ENCODE data around the gene PPFIA2.
A peak's percentile ranks its signal among the peaks of the same experiment; 100 is the strongest.

PPFIA2 gene

DNA sequence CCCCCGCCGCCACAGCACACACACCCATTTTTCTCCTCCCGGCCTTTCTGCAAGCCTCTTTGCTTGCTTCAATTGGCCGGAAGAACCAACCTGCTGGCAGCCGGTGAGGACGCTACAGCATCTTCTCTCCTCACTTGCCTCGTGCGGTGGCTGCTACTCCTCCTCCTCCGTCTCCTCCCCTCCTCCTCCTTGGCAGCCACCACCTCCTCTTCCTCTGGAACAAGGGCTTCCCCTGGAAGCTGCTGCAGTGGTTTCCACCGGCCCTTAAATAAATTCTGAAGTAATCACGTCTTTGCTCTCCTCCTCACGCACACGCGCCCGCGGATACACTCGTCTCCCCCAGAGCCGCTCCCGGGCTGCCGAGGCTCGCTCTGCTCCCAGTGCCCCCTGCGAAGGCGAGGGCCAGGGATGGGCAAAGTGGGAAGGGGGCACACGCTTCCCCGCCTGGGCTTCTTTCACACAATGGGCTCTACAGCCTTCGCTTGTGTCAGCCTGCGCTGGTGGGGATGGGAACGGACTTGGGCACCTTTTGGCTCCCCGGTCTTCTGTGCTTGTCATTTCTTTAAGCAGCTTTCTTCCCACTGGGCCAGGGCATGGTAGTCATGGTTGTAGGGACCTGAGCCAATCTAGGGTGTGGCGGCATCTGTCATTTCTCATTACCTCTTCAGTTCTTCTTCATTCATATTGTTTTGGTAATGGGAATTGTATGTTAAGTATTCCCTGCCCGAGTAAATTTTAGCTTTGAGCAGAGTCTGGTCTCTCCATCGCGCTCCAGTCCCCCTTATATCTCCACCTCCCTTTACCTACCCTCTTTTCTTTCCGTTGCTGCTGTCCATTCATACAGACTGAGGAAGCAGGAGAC lies at the start of gene PPFIA2:
TSS of gene PPFIA2 (minus strand) at position 161 of the 862 bp plus-strand sequence.
- DNase-seq = peak; percentile 48

DNA sequence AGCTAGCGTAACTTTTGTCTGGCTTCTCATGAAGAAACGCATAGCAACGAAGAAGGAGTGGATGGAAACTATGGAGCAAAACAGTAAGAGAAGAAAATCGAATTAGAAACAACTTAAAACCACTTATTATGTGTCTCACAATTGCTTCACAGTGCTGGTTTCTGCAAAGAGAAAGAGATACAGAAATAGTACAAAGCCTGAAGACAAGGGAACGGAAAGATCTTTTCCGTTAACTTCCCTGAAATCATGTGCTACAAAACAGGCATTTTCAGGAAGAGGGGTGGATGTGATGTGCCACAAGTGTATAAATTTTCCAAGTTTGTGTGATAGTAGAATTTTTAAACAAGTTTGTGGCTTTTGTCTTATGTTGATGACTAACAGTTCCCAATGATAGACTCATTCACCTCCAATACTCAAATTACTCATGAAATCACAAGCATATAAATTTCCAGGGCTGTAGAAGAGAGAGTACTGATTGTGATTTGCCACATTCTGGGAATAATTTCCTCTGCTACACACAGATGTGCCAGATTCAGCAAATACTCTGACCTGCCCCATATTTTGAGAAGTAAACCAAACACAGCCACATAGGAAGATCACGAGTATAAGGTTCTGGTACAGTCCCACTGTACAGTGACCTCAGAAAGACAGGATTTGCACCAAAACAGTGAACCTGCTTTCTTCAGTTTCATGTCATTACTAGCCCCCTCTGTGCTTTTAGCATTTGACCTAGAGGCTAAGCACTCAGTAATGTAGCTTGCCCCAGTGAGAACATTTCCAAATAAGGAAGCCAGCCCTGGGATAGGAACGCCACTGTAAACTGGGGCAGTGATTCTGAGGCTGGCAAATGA lies 41.4 kb upstream of the PPFIA2 start:
- no peak for DNase-seq

DNA sequence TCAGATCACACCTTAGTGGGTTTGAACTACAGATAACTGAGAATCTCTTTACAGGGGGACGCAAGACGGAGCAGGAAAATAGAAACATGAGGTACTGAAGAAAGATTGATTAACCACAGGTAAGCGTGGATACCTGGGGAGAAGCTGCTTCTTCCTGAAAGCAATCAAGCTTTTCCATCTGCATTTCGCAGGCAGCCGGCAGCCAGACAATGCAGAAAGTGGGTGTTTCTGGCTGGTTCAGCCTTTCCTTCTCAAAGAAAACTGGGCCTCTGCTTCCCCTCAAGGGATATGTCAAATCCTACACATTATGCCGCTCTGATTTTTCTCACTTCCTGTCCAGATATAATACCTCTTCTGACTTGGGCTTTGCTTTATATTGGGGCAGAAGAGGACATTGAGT lies 39.1 kb upstream of the PPFIA2 start:
- no peak for DNase-seq

DNA sequence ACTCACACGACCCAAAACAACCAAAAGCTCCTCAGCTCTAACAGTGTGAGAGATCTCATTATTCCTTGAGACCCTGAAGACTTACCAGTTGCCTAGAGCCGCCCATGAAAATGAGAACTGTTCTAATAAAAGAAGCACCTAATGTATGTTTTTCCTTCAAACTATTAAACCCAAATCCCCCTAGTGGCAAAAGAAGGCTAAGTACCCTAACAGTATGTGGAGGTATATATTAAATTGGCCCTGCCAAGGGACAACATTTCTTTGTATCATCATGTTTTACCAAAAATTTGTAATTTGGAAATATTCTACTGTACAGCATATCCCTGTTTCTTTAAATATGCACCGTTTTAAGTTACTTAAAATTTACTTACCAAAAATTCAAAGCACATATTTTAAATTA lies 38.0 kb upstream of the PPFIA2 start:
- DNase-seq = no peak

DNA sequence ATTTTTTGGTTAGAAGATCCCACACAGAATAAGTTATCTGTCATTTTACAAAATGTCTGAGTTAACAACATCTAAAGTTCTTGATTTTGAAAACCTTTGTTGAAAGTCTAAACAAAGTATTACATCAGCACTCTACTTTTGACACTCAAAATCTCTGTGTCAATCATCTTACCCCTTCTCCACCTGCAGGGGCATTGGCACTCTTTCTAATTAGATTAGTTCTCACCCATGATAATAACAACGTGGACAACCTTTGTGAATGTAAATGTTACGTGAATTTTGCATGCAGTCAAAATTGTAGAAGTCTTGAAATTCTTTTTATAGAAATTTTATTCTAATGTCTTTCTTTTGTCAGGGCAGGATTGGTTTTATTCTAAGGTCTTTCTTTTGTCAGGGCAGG lies 33.5 kb upstream of the PPFIA2 start:
- DNase-seq = no peak

DNA sequence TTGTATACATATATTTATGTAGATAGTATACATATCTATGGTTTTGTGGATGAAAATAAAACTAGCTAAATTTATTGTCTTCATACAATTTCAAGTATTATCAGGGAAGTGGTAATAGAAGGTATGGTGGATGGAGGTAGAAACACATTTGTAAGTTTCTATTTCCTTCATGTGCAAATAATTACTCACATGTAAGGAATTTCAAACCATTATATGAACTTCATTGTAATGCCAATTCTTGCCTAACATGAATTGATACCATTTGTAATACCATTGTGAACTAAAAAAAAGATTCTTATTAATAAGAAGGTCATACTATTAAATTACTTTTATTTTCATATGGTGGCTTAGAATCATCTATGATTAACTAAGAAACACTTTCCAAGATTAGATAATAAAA lies 20.1 kb upstream of the PPFIA2 start:
- no peak for DNase-seq

DNA sequence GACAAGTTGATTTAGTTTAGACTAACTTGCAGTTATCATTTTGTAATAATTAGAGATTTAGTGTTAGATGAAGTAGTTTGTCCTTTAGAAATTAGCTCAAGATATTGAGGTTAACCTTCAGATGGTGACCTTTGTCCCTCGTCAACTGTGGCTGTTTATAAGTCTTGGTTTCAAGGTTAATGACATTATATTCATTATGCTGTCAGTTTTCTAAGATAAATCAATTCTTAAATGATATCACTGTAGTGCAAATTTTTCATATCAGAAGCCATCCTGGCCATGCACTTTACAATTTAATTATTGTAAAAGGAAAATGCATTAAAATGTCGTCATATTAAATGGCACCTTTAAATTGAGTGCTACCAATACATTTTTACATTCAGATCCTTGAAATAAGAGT lies 19.6 kb upstream of the PPFIA2 start:
- no peak for DNase-seq

DNA sequence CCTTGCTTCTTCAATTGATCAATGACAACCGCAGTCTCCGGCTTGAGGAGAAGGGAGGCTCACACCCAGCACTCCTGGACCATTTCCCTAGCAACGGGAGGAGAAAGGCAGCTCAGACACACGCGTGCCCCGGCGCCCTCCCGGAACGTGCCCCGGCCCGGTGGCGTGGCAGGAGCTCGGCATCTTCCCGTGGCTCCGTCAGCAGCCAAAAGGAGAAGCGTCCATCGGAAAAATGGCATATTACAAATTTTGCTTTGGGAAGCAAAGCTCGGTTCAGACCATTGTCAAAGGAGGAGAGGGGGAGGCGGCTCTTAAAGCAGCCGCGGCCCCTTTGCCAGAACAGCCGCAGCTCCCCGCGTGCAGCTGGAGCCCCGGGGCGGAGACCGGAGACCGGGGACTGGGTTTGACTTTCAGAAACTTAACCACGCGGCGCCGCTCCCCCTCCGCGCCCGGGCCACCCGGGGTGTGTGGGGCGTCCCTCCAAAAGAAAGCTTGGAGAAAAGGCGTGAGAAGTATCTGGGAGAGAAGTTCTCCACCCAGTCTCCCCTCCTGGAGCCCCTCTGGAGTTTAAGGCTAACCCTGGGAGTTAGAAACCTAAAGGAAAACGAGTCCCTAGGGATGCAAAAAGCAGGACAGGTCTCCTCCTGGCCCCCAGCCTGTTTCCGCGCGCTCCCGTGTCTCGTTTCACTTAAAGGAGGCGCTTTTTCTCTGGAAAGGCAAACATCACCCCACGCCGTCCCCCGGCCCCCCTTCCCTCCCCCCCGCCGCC lies 545 bp downstream of the PPFIA2 start:
- DNase-seq = peak; percentile 60

DNA sequence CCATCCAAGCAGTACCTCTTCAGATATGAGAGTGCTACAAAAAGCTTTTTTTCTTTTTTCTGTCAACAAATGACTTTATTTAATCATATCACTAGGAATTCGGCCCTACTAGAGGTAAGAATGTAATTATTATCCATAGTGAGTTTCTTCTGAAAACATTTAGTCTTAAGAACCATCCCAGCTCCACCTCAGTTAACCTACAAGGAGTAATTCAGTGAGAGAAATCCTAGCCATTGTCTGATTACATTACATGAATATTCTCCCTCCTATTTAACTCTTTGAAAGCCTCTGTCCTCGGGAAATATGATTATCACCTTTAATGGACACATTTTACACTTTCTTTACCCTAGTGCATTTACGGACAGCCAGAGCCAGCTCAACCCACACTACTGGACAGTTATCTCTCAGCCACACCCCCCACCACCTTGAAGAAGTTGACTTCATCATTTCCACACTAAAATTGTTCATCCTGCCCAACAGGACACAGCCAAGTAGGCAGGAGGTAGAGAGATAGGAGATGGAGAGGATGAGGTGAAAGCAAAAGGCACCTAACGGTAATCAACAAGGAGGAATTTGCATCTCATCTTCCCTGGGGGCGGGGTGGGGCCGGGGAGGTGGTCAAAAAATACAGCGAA lies 1.3 kb downstream of the PPFIA2 start:
- no peak for DNase-seq

DNA sequence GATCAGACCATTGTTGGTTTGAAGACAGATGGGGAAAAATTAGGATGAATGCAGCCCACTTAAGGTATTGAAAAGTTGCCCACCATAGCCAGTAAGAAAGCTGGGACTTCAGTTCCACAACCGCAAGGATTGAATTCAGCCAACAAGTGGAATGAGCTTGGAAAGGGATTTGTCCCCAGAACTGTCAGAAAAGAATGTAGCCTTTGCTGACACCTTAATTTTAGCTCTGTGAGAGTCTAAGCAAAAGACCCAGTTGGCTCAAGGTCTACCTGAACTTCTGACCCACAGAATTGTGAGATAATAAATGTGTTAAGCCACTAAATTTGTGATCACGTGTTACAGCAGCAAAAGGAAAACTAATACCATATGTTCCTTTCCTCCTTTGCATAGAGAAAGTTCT lies 29.4 kb downstream of the PPFIA2 start:
- no peak for DNase-seq

DNA sequence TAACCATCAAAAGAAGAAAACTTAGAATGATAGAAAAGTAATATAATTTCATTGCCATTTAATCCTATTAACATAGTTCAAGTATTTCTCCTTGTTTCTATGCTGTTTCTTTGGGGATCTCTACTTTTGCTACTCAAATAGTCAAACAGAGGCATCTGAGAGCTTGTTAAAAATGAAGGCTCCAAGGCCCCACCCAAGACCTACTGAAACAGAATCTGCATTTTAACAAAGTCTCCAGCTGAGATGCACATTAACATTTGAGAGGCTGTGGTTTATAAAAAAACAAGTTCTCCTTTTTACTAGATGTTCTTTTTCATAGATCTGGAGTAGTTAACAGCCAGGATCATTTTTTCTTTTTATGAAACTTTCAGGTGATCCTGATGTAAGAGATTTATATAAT lies 31.8 kb downstream of the PPFIA2 start:
- no peak for DNase-seq

DNA sequence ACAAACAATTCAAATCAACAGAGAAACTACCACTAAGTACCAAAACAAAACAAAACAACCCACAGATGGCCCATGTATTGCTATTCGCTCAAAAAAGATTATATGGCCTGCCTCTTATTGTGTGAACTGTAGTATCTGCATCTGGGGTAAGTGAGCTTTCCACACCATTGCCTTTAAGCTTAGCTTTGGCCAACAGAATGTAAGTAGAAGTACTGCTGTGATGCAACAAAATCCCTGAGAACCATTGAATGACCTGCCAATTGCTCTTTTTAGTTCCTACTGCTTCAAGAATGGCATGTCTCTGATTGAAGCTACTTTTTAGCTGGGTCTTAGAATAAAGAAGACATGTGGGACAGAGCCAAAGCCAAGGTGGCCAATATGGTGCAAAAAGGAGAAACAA lies 32.5 kb downstream of the PPFIA2 start:
- no peak for DNase-seq

DNA sequence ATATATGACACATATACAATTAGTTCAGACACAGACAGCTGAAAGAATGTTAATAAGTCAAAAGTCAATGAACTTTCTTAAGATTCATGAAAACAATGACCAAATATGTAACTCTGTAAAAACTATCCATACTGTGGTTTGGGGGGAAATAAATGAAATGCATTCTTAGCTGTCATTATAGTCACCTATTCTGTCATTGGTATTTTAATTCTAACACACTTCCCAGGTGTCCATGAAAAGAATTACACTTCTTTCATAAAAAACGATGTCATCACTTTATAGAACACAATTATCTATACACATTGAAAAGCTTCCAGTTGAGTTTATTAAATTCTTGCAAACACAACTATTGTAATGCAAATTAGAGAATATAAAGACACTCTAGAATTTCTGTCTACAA lies 35.8 kb downstream of the PPFIA2 start:
- no peak for DNase-seq

DNA sequence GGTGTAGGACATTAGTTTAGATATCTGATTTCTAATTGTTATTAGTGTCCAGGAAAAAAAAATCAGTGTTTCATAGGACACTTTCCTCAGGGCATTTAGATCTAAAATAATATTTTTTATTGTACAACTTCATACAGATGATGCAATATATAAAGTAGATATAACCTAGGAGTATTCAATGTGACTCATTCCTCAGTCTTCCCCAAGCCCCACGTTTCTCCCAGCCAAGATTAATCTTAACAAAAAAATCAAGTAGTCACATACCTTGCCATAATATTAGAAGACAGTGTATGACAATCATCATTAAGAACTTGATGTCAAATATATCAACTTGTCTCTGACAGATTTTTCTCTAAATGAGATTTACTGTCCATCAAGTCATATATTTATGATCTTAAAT lies 37.1 kb downstream of the PPFIA2 start:
- DNase-seq = no peak

DNA sequence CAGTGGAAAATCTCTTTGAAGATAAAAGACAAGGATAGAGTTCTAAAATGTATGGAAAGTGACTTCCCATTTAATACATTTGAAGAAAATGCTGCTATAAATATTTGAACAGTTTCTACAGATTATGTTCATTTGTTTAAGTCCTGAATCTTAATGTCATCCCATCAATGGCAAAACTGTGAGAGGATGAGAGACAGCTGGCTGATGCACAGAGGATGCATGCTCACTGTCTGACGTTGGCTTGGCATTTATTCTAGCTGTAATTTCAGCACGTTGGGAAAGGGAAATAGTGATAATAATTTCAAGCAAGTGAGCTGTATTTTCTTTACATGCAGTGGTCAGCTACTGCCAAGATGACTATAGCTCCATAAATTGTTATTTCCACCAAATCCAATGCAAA lies 40.5 kb downstream of the PPFIA2 start:
- no peak for DNase-seq

DNA sequence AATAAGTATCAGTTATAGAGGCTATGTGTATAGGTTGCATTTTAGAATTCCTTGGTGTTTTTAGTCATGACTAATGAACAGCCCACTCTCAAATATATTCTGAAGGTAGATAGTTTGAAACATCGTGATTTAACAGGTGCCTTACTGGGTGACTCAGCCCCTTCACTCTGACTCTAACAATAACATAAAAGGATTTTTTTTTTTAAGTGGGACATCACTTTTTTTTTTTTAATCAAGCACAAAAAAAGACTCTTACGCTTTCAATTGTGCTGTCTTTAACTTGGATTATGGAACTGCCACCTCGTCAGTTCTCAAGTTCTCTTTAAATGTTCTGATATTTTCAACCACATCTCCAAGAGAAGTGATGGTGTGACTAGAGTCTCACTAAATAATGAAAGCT lies 46.6 kb downstream of the PPFIA2 start:
- no peak for DNase-seq

DNA sequence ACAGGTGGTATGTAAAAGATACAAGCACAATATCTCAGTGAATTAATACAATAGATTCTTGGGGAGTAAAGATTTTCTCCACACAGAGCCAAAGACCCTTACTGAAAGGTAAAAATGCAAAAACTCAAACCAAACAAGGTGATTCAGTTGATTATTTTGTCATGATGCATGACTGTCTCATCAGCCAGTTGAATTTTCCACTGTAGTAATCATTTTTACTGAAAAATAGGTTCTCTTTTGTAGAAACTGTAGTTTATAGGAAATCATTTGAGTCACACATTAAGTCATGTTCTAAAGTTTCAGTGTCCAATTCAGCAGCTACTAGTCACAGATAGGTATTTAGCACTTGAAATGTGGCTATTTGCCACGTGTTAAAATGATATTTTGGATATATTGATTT lies 53.6 kb downstream of the PPFIA2 start:
- no peak for DNase-seq

DNA sequence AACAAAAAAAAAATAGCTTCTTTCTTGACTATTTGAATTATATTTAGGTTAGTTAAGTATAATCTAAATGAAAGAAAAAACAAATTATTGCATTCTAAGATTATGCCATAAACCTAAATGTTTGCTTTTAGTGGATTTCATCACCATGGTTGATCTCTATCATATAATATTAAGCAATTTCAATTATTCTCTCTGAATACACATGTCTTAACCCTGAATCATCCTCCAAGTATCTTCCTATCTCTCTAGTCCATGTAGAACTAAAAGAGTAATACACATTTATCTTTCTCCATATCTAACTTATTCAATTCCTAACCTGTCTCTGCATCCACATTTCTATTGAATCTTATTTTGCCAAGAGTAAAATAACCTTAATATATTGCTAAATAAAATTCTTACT lies 59.6 kb downstream of the PPFIA2 start:
- no peak for DNase-seq

DNA sequence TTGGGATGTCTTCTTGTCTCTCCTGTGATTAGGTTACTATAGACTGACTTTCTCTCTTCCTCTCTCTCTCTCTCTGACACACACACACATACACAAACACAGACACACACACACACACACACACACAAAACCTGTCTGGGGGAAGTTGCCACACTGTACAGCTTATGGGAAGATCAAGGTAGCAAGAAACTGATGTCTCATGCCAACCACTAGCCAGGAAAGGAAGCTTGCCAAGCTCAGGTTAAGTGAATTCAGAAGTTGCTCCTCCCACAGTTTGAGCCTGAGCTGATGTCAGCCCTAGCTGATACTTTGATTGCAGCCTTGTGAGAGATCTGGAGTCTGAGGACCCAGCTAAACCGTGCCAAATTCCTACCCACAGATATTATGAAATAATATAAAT lies 67.1 kb downstream of the PPFIA2 start:
- no peak for DNase-seq

DNA sequence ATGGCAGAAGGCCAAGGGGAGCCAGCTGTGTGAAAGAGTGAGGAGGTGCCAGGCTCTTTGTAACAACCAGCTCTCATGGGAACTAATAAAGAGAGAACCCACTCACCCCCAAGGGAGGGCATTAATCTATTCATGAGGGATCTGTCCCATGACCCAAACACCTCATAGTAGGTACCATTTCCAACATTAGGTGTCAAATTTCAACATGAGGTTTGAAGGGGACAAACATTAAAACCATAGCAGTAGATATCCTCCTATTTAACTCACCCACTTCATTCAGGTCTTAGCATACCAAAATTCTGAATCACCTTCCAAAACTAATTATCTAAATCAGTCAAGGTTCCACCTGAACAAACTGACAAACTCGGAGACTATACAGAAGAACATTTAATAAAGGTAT lies 75.3 kb downstream of the PPFIA2 start:
- DNase-seq = no peak

DNA sequence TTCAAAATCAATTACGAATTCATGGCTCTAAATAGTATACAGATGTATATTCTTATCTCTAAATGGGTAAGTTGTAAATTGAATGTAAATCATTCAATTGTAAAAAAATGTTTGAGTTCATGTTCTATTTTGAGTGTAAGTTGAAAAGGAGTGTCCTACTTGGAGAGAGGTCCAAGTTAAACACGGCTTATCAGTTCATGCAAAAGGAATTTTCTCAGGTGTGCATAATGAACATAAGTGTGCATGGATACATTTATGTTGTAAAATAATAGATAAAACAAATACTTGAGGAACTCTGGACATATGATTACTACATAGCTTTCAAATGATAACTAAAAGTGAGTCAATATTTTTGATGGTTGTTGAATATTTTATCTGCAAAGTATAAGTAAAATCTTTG lies 79.5 kb downstream of the PPFIA2 start:
- no peak for DNase-seq

DNA sequence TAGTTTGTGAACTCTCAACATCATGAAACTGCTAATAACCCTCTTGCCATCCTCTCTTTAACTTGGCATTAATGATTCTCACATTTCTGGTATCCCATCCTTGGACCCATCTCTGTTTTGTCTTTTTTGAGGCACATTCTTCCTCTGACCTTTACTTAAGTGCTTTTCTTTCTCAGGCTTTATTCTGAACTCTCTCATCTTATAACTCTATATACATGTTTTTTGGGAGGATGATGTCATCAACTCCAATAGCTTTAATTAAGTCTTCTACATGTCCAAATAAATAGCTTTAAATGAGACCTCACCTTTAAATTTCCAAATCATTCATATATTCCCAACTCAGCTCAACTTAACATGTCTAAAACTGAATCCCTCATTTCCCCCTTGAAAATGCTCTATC lies 88.4 kb downstream of the PPFIA2 start:
- no peak for DNase-seq

DNA sequence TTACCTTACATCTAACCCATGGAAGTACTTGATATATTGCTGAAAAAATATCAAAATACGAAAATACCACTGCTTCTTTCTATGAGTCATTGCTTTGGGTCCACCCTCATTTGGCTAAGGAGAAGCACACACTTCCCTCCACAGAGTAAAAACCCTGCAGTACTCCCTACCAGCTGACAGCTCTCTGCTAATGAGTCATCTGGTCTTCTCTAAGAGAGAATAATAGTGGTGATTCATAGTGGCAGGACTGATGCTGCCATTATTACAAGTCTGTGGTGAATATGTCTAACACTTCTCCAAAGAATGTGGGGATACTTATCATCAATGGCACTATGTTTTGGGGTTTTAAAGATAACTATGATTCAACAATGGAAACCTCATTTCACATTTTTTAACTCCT lies 90.7 kb downstream of the PPFIA2 start:
- DNase-seq = no peak
